ENCODE measurements around the gene KCNG2. TPM values are rescaled to one million over a fixed set of nuclear protein-coding genes. Genes with fewer than 3 reads are reported as not detected.
A peak's percentile ranks its signal among the peaks of the same experiment; 100 is the strongest.

Gene KCNG2
- total and polyA plus RNA-seq, 2 of the 4 experiments (the other 2 are of a cell fraction), result not detected

GRCh38 chr18:79819968-79820351 lies 22.2 kb downstream of the KCNG2 start:
- no peak overlapping the region for H2BK20ac ChIP-seq (ENCODE audit: low read depth, low read length)
- H2AFZ ChIP-seq (replicated peaks; ENCODE audit: low read length, poor library complexity), result peak overlapping the region; percentile 17
- DNase-seq (no peak), ATAC-seq (ENCODE audit: low read depth) (no peak)
- H2BK5ac ChIP-seq (ENCODE audit: low read depth, low read length, poor library complexity, severe bottlenecking), result no peak overlapping the region
- 82% methylated on average over 11 of the region's 14 CpGs; no CpG with 5 or more reads in 1 of the 2 experiments for WGBS, 2 experiments (ENCODE audit: extremely low coverage in 2 of 2, insufficient read length in 1 of 2)
- CTCF ChIA-PET, result no interaction called here
- in situ Hi-C loops (cut with MboI; ENCODE audit: low sequenced_read_pairs) (no loop called here), intact Hi-C loops (cut with micrococcal nuclease) (no loop called here), dilution Hi-C loops (cut with HindIII; ENCODE audit: low sequenced_read_pairs, unreplicated experiment) (no loop called here)
- H3K27ac ChIP-seq (ENCODE audit: insufficient read depth, low read length), result no peak overlapping the region
- H3K4me3 ChIP-seq (ENCODE audit: insufficient read depth, low read depth, low read length), result no peak overlapping the region
- H3K9ac ChIP-seq (ENCODE audit: low read depth, low read length), result no peak overlapping the region
- no peaks in the 10 kb centered on the region; the same call in 1 of the 2 replicates for H3K9me1 ChIP-seq (ENCODE audit: insufficient read depth, low read length)
- H3K23ac ChIP-seq (ENCODE audit: low read depth, low read length), result no peak overlapping the region
- peaks cover 2% of the 10 kb centered on the region for H3K27me3 ChIP-seq (ENCODE audit: control insufficient read depth, insufficient read depth, low read length)
- H4K5ac ChIP-seq (ENCODE audit: low read depth, low read length), result no peak overlapping the region
- no peak overlapping the region for H3K14ac ChIP-seq (replicated peaks; ENCODE audit: low read depth, low read length)
- no peaks in the 10 kb centered on the region for H4K20me1 ChIP-seq (ENCODE audit: insufficient read depth, low read length)
- H3K4me2 ChIP-seq (ENCODE audit: low read depth, low read length), result no peak overlapping the region
- no peaks in the 10 kb centered on the region for H3K79me1 ChIP-seq (ENCODE audit: low read depth in 1 of 2, low read length in 2 of 2)
- H3K56ac ChIP-seq (ENCODE audit: extremely low read depth, insufficient read depth, low read length), result no peak overlapping the region
- H4K91ac ChIP-seq (ENCODE audit: insufficient read depth, low read depth, low read length), result no peak overlapping the region
- H2BK120ac ChIP-seq (ENCODE audit: low read depth, low read length), result no peak overlapping the region
- H2BK15ac ChIP-seq (ENCODE audit: low read depth, low read length), result no peak overlapping the region
- H3K18ac ChIP-seq (ENCODE audit: low read depth, low read length), result no peak overlapping the region
- no peak overlapping the region for H4K8ac ChIP-seq (ENCODE audit: low read depth in 2 of 2, low read length in 2 of 2)
- no TSS peak for BruUV-seq (replicated peaks)
- H2AK5ac ChIP-seq (ENCODE audit: low read depth, low read length), result no peak overlapping the region
- POLR2A ChIA-PET (ENCODE audit: unreplicated experiment), result no interaction called here
- no peak for TF ChIP-seq MXI1 (IDR thresholded peaks at IDR 0.05; ENCODE audit: borderline replicate concordance, low read depth, low read length)
- no peak for TF ChIP-seq FOS (IDR thresholded peaks at IDR 0.05; ENCODE audit: low read depth, low read length)
- TF ChIP-seq, protein P1, sequence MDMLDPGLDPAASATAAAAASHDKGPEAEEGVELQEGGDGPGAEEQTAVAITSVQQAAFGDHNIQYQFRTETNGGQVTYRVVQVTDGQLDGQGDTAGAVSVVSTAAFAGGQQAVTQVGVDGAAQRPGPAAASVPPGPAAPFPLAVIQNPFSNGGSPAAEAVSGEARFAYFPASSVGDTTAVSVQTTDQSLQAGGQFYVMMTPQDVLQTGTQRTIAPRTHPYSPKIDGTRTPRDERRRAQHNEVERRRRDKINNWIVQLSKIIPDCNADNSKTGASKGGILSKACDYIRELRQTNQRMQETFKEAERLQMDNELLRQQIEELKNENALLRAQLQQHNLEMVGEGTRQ (IDR thresholded peaks at IDR 0.05; ENCODE audit: low read depth, low read length), result no peak
- no peak for TF ChIP-seq SMC3 (IDR thresholded peaks at IDR 0.05; ENCODE audit: low read depth, low read length)
- H3K4ac ChIP-seq (ENCODE audit: low read depth, low read length), result no peak overlapping the region
- peaks cover 2% of the 10 kb centered on the region; the same call in 1 of the 2 replicates for H3K4me1 ChIP-seq (ENCODE audit: control insufficient read depth, insufficient read depth, low read length)
- no peaks in the 10 kb centered on the region for H3K36me3 ChIP-seq (ENCODE audit: control insufficient read depth, insufficient read depth, low read length)
- no peak overlapping the region for H2AK9ac ChIP-seq (replicated peaks; ENCODE audit: low read depth, low read length, poor library complexity)
- H3K9me3 ChIP-seq (ENCODE audit: control insufficient read depth, insufficient read depth, low read length), result no peaks in the 10 kb centered on the region

Data from IMR-90 (cell line).